Natural killer cell (primary cell): ENCODE results near the gene BRSK1. TPM values are rescaled to one million over a fixed set of nuclear protein-coding genes. Genes with fewer than 3 reads are reported as not detected.
A peak's percentile ranks its signal among the peaks of the same experiment; 100 is the strongest.

Source experiments
- ATAC-seq, 3 donors: fragments of 150-1000 bp in 2 of 3; fragments of 200-7000 bp in 1 of 3; cut with Tn5 transposase; 1 replicate in 1 of 3; 2 replicates in 2 of 3; pipeline ENCODE4 v1.10.0; 2021; ENCODE audit warnings: mild to moderate bottlenecking in 2 of 3, moderate library complexity in 2 of 3
- DNase-seq, 2 donors: peaks; one replicate each; pipeline versions ENCODE4 v3.0.0 to v3.0.0-alpha.2; 2013 to 2021; ENCODE audit warnings: mixed read lengths in 1 of 2
- H3K27ac ChIP-seq: one replicate; pipeline ENCODE4 v1.5.1; 2013; ENCODE audit warnings: mild to moderate bottlenecking, low read length
- H3K27me3 ChIP-seq: one replicate; pipeline ENCODE4 v1.6.1; 2013; ENCODE audit warnings: low read length; ENCODE audit not compliant: control insufficient read depth, insufficient read depth
- H3K36me3 ChIP-seq: one replicate; pipeline ENCODE4 v1.6.1; 2013; ENCODE audit warnings: low read length; ENCODE audit not compliant: control insufficient read depth, insufficient read depth
- H3K4me1 ChIP-seq: one replicate; pipeline ENCODE4 v1.6.1; 2013; ENCODE audit warnings: low read length; ENCODE audit not compliant: control insufficient read depth, insufficient read depth
- H3K4me3 ChIP-seq: one replicate; pipeline ENCODE4 v1.5.1; 2013; ENCODE audit warnings: low read length
- H3K9me3 ChIP-seq: one replicate; pipeline ENCODE4 v1.6.1; 2013; ENCODE audit warnings: low read length; ENCODE audit not compliant: control insufficient read depth, insufficient read depth
- H3K27ac Mint-ChIP-seq, 2 donors: one replicate each; pipeline ENCODE4 v1.8.0; 2022; ENCODE audit warnings: mild to moderate bottlenecking in 2 of 2, mixed read lengths in 2 of 2, moderate library complexity in 1 of 2
- H3K27me3 Mint-ChIP-seq, 2 donors: one replicate each; pipeline ENCODE4 v1.8.0; 2022; ENCODE audit warnings: low read depth in 2 of 2, mixed read lengths in 2 of 2
- H3K36me3 Mint-ChIP-seq: one replicate; pipeline ENCODE4 v1.8.0; 2022; ENCODE audit warnings: mixed read lengths
- H3K4me1 Mint-ChIP-seq, 2 donors: one replicate each; pipeline ENCODE4 v1.8.0; 2022; ENCODE audit warnings: mixed read lengths in 2 of 2
- H3K4me3 Mint-ChIP-seq: one replicate; pipeline ENCODE4 v1.8.0; 2022; ENCODE audit warnings: mild to moderate bottlenecking, moderate library complexity, mixed read lengths
- H3K9me3 Mint-ChIP-seq, 2 donors: one replicate each; pipeline ENCODE4 v1.8.0; 2022; ENCODE audit warnings: mixed read lengths in 2 of 2
- WGBS: methylation state at CpG from one replicate; pipeline ENCODE4 v1.1.7; 2013; ENCODE audit warnings: missing lambda C conversion rate; ENCODE audit not compliant: insufficient coverage; 5-methylcytosine and 5-hydroxymethylcytosine counted together
- intact Hi-C: fragments of 100-400 bp; cut with micrococcal nuclease; formaldehyde crosslinking; loops from one replicate; pipeline ENCODE4 v1.14.2; 2022
- total RNA-seq, 4 donors: library from RNA; stranded (reverse); fragments of 120-200 nt in 1 of 4; gene quantifications; one replicate each; pipeline versions ENCODE4 v1.2.3 to v1.2.4, GENCODE V29; 2013 to 2022
- TF ChIP-seq, protein P1 (sequence below): fragments of 200-600 bp; IDR thresholded peaks from one replicate; pipeline ENCODE4 v1.8.0; 2022; ENCODE audit warnings: antibody characterized with exemption

BRSK1 gene
- total RNA-seq, 3 donors from 2014 or later (not counting 1 experiment from before 2014, with no cell fraction given), result 6.0 to 9.8 (median 6.5) TPM

DNA sequence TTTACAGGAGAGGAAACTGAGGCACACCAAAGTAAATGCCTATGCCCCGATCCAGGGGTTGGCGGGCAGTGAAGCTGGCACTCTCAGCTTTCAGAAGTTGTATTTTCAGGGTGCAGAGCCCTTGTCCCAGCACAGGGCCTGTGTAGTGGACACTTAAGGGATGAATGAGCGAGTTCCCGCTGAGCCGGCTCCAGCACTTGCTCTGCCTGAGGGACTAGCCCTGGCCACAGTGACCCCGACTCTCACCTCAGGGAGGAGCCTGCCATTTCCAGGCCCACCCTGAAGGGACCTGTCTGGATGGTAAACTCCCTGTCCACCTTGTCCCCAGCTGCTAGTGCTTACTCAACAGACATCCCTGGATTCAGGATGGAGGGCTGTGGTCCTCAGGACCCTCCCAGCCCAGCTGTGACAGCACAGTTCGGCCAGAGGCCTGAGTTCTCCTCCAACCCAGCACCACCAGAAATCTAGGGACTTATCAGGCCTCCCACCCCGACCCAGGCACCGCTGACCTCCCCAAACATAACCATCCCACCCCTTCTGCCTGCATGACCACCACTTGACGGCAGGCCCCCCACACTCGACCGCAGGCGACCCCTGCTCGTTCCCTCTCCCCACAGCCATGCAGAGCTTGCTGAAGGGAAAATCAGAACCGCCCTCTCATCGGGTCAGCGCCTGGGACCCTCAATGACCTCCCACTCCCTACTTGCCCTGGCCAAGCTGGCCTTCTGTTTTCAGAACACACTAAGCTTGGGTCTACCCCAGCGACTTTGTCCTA is 33.3 kb upstream of the BRSK1 start:
- Histone ChIP-seq H3K4me1 (peaks cover 88% of the 10 kb centered on the region), H3K27me3 (no peaks in the 10 kb centered on the region), H3K4me3 (no peak overlapping the region), H3K36me3 (peaks cover 18% of the 10 kb centered on the region), H3K27ac (peak overlapping the region; percentile 92), H3K9me3 (no peaks in the 10 kb centered on the region)
- DNase-seq (no peak), ATAC-seq (no peak)
- no peaks in the 10 kb centered on the region for H3K36me3 Mint-ChIP-seq
- no peaks in the 10 kb centered on the region for H3K27me3 Mint-ChIP-seq
- TF ChIP-seq, protein P1, sequence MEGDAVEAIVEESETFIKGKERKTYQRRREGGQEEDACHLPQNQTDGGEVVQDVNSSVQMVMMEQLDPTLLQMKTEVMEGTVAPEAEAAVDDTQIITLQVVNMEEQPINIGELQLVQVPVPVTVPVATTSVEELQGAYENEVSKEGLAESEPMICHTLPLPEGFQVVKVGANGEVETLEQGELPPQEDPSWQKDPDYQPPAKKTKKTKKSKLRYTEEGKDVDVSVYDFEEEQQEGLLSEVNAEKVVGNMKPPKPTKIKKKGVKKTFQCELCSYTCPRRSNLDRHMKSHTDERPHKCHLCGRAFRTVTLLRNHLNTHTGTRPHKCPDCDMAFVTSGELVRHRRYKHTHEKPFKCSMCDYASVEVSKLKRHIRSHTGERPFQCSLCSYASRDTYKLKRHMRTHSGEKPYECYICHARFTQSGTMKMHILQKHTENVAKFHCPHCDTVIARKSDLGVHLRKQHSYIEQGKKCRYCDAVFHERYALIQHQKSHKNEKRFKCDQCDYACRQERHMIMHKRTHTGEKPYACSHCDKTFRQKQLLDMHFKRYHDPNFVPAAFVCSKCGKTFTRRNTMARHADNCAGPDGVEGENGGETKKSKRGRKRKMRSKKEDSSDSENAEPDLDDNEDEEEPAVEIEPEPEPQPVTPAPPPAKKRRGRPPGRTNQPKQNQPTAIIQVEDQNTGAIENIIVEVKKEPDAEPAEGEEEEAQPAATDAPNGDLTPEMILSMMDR, result no peak
- peaks cover 55 to 68% of the 10 kb centered on the region in 2 donors for H3K4me1 Mint-ChIP-seq
- peak overlapping the region; percentile 93 to 98 for H3K27ac Mint-ChIP-seq
- H3K9me3 Mint-ChIP-seq, result no peaks in the 10 kb centered on the region
- intact Hi-C loops, result loop anchor here (10.0 kb wide), 1 partner anchor 336 kb away; no protein-coding TSS in a partner anchor
- H3K4me3 Mint-ChIP-seq, result peak overlapping the region; percentile 86
- WGBS, result 90% methylated on average over 18 of the region's 18 CpGs

DNA sequence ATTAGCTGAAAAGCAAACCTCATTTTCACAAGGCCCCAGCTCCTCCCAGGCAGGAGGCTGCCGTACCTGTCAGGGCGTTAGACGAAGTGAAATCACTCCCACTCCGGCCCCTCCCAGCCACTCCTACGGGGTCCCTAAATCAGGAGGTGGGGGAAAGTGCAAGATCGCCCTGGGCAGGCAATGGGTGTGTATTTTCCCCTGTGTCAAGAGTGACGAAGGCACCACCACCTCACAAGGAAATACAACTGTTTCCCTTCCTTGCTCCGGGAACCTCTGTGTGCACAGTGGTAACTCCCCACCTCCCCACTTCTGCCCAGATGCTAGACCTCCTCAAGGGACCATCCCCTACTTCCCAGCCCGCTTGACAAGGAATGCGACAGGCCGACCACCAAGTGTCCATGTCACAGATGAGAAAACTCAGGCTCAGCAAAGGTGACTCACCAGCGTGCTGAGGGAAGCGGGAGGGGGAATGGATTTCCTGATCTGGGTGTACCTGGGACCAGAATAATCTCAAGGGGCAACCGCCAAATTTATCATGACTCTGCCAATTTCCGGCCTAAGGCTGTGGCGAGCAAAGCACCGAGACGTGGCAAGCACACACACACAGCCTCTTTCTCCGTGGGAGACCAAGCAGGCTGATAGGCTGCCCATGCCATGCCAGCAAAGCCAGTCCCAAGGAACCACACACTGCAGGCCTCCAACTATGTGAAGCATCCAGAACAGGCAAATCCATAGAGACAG is 32.3 kb upstream of the BRSK1 start:
- Mint-ChIP-seq H3K4me3 (peak overlapping the region; percentile 86), H3K36me3 (no peaks in the 10 kb centered on the region), H3K9me3 (no peaks in the 10 kb centered on the region), H3K27me3 (no peaks in the 10 kb centered on the region), H3K27ac (peak overlapping the region; percentile 93 to 98), H3K4me1 (peaks cover 66 to 75% of the 10 kb centered on the region in 2 donors)
- H3K4me1 ChIP-seq, result peaks cover 98% of the 10 kb centered on the region
- H3K27ac ChIP-seq, result peak overlapping the region; percentile 92
- H3K27me3 ChIP-seq, result no peaks in the 10 kb centered on the region
- 5% methylated on average over 19 of the region's 19 CpGs for WGBS
- no peaks in the 10 kb centered on the region for H3K9me3 ChIP-seq
- peaks cover 10% of the 10 kb centered on the region for H3K36me3 ChIP-seq
- DNase-seq (peak; percentile 40 to 68), ATAC-seq (peak in 2 of 3 donors; percentile 24 to 27)
- TF ChIP-seq, protein P1, result no peak
- intact Hi-C loops, result loop anchor here (10.0 kb wide), 1 partner anchor 337 kb away; no protein-coding TSS in a partner anchor
- no peak overlapping the region for H3K4me3 ChIP-seq

DNA sequence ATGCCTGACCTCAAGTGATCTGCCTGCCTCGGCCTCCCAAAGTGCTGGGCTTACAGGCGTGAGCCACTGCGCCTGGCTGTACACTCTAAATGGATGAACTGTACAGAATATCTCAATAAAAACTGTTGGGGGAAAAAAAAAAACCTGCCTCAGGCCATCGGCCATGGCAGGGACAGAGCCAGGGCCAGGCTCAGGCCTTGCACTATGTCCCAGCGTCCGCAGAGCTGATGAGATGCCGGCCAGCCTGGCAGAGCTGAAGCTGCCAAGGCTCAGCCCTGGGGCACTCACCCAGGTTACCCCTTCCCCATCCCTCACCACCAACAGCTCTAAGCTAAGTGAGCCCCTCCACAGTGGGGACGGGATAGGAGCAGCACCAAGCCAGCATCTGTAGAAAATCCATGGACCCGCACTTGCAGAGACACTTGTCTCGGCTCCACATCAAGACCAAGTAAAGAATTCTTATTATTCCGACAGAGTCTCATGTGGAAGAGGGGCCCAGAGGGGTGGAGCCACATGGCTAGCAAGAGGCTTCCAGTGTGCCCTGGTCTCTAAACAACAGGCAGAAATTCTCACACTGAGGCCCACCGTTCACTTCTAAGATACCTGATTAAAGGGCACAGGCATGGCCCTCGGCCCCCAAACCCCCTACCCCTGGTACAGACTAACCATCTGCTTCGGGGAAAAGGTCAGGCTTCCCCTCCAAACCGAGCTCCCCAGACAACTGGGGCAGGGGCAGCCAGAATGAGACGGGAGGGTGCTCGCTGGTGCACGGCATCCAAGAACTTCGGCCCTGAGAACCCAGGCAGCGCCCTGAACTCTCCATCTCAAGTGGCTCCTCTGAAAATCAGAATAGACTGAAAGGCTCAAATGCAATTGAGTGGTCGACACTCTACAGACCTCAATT is 30.8 kb upstream of the BRSK1 start:
- Mint-ChIP-seq H3K36me3 (no peaks in the 10 kb centered on the region), H3K27me3 (no peaks in the 10 kb centered on the region), H3K4me3 (peak overlapping the region; percentile 98), H3K27ac (peak overlapping the region; percentile 93 to 98), H3K9me3 (no peaks in the 10 kb centered on the region), H3K4me1 (peaks cover 81 to 85% of the 10 kb centered on the region in 2 donors)
- peaks cover 4% of the 10 kb centered on the region for H3K36me3 ChIP-seq
- H3K27ac ChIP-seq, result peak overlapping the region; percentile 92
- H3K4me3 ChIP-seq, result peak overlapping the region; percentile 58
- no peaks in the 10 kb centered on the region for H3K9me3 ChIP-seq
- ATAC-seq (no peak), DNase-seq (no peak)
- no peaks in the 10 kb centered on the region for H3K27me3 ChIP-seq
- 44% methylated on average over 21 of the region's 21 CpGs for WGBS
- intact Hi-C loops, result loop anchor here (10.0 kb wide), 1 partner anchor 338 kb away; no protein-coding TSS in a partner anchor
- H3K4me1 ChIP-seq, result peaks cover 98% of the 10 kb centered on the region
- TF ChIP-seq, protein P1, result no peak
